Natural killer cell (primary cell): ENCODE results near the gene MAN2C1. TPM values are rescaled to one million over a fixed set of nuclear protein-coding genes. Genes with fewer than 3 reads are reported as not detected.

ENCODE experiments used
- ATAC-seq, 3 donors: fragments of 150-1000 bp in 2 of 3; fragments of 200-7000 bp in 1 of 3; cut with Tn5 transposase; 1 replicate in 1 of 3; 2 replicates in 2 of 3; pipeline ENCODE4 v1.10.0; 2021; ENCODE audit warnings: mild to moderate bottlenecking in 2 of 3, moderate library complexity in 2 of 3
- DNase-seq, 2 donors: peaks; one replicate each; pipeline versions ENCODE4 v3.0.0 to v3.0.0-alpha.2; 2013 to 2021; ENCODE audit warnings: mixed read lengths in 1 of 2
- H3K27ac ChIP-seq: one replicate; pipeline ENCODE4 v1.5.1; 2013; ENCODE audit warnings: mild to moderate bottlenecking, low read length
- H3K27me3 ChIP-seq: one replicate; pipeline ENCODE4 v1.6.1; 2013; ENCODE audit warnings: low read length; ENCODE audit not compliant: control insufficient read depth, insufficient read depth
- H3K36me3 ChIP-seq: one replicate; pipeline ENCODE4 v1.6.1; 2013; ENCODE audit warnings: low read length; ENCODE audit not compliant: control insufficient read depth, insufficient read depth
- H3K4me1 ChIP-seq: one replicate; pipeline ENCODE4 v1.6.1; 2013; ENCODE audit warnings: low read length; ENCODE audit not compliant: control insufficient read depth, insufficient read depth
- H3K4me3 ChIP-seq: one replicate; pipeline ENCODE4 v1.5.1; 2013; ENCODE audit warnings: low read length
- H3K9me3 ChIP-seq: one replicate; pipeline ENCODE4 v1.6.1; 2013; ENCODE audit warnings: low read length; ENCODE audit not compliant: control insufficient read depth, insufficient read depth
- H3K27ac Mint-ChIP-seq, 2 donors: one replicate each; pipeline ENCODE4 v1.8.0; 2022; ENCODE audit warnings: mild to moderate bottlenecking in 2 of 2, mixed read lengths in 2 of 2, moderate library complexity in 1 of 2
- H3K27me3 Mint-ChIP-seq, 2 donors: one replicate each; pipeline ENCODE4 v1.8.0; 2022; ENCODE audit warnings: low read depth in 2 of 2, mixed read lengths in 2 of 2
- H3K36me3 Mint-ChIP-seq: one replicate; pipeline ENCODE4 v1.8.0; 2022; ENCODE audit warnings: mixed read lengths
- H3K4me1 Mint-ChIP-seq, 2 donors: one replicate each; pipeline ENCODE4 v1.8.0; 2022; ENCODE audit warnings: mixed read lengths in 2 of 2
- H3K4me3 Mint-ChIP-seq: one replicate; pipeline ENCODE4 v1.8.0; 2022; ENCODE audit warnings: mild to moderate bottlenecking, moderate library complexity, mixed read lengths
- H3K9me3 Mint-ChIP-seq, 2 donors: one replicate each; pipeline ENCODE4 v1.8.0; 2022; ENCODE audit warnings: mixed read lengths in 2 of 2
- WGBS: methylation state at CpG from one replicate; pipeline ENCODE4 v1.1.7; 2013; ENCODE audit warnings: missing lambda C conversion rate; ENCODE audit not compliant: insufficient coverage; 5-methylcytosine and 5-hydroxymethylcytosine counted together
- intact Hi-C: fragments of 100-400 bp; cut with micrococcal nuclease; formaldehyde crosslinking; loops from one replicate; pipeline ENCODE4 v1.14.2; 2022
- total RNA-seq, 4 donors: library from RNA; stranded (reverse); fragments of 120-200 nt in 1 of 4; gene quantifications; one replicate each; pipeline versions ENCODE4 v1.2.3 to v1.2.4, GENCODE V29; 2013 to 2022
- TF ChIP-seq, protein P1 (sequence below): fragments of 200-600 bp; IDR thresholded peaks from one replicate; pipeline ENCODE4 v1.8.0; 2022; ENCODE audit warnings: antibody characterized with exemption

The MAN2C1 gene
- total RNA-seq, 3 donors from 2014 or later (not counting 1 experiment from before 2014, with no cell fraction given), result 375 to 476 (median 385) TPM

GRCh38 chr15:75369897-75370581 lies 1.6 kb upstream of the MAN2C1 start:
- H3K4me1 Mint-ChIP-seq, result peaks cover 14 to 21% of the 10 kb centered on the region in 2 donors
- H3K9me3 Mint-ChIP-seq, result no peaks in the 10 kb centered on the region
- Histone ChIP-seq H3K27me3 (no peaks in the 10 kb centered on the region), H3K4me3 (no peak overlapping the region), H3K27ac (peak overlapping the region; percentile 25), H3K36me3 (peaks cover 32% of the 10 kb centered on the region), H3K4me1 (peaks cover 16% of the 10 kb centered on the region), H3K9me3 (no peaks in the 10 kb centered on the region)
- TF ChIP-seq, protein P1, sequence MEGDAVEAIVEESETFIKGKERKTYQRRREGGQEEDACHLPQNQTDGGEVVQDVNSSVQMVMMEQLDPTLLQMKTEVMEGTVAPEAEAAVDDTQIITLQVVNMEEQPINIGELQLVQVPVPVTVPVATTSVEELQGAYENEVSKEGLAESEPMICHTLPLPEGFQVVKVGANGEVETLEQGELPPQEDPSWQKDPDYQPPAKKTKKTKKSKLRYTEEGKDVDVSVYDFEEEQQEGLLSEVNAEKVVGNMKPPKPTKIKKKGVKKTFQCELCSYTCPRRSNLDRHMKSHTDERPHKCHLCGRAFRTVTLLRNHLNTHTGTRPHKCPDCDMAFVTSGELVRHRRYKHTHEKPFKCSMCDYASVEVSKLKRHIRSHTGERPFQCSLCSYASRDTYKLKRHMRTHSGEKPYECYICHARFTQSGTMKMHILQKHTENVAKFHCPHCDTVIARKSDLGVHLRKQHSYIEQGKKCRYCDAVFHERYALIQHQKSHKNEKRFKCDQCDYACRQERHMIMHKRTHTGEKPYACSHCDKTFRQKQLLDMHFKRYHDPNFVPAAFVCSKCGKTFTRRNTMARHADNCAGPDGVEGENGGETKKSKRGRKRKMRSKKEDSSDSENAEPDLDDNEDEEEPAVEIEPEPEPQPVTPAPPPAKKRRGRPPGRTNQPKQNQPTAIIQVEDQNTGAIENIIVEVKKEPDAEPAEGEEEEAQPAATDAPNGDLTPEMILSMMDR, result no peak
- intact Hi-C loops, result loop anchor here (2.0 to 10.0 kb wide), 2 partner anchors 35 to 275 kb away; partner anchors contain the start of genes IMP3 and SNX33
- peak overlapping the region; percentile 89 for H3K4me3 Mint-ChIP-seq
- 97% methylated on average over 6 of the region's 7 CpGs for WGBS
- ATAC-seq (no peak), DNase-seq (no peak)
- no peaks in the 10 kb centered on the region for H3K27me3 Mint-ChIP-seq
- peak overlapping the region; percentile 90 to 92 for H3K27ac Mint-ChIP-seq
- peaks cover 10% of the 10 kb centered on the region for H3K36me3 Mint-ChIP-seq

DNA sequence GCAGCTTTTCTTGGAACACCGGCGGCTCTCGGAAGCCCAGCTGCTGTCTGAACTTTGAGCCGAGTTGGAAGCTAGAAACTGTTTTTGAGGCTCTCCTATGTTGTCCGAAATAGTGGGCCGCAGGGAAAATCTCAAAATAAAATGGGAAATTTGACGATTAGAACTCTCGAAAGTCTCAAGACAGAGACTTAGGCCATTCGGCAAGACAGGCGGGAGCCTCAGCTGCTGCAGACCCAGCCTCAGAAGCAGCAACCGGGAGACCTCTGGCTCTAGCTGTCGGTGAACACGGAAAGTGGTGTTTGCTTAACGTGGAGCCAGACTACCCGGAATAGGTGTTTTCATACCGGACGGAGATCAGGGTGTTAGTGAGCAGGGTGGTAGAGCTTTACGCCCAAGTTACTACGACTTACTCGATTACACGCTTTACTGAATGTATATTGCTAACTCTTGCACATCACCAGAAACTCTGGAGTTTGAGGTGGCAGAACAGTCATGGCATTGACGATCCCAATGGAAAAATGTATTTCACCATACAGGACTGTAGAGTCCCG lies 357 bp upstream of the MAN2C1 start:
- ATAC-seq, result peak in 2 of 3 donors; percentile 14 to 18
- H3K27me3 ChIP-seq, result no peaks in the 10 kb centered on the region
- peaks cover 33% of the 10 kb centered on the region for H3K36me3 ChIP-seq
- peak in 1 of 2 donors; percentile 59 for DNase-seq
- peak overlapping the region; percentile 57 for H3K4me3 ChIP-seq
- Mint-ChIP-seq H3K36me3 (no peaks in the 10 kb centered on the region), H3K4me1 (peaks cover 14 to 21% of the 10 kb centered on the region in 2 donors), H3K27ac (peak overlapping the region; percentile 90 to 92), H3K27me3 (no peaks in the 10 kb centered on the region), H3K9me3 (no peaks in the 10 kb centered on the region), H3K4me3 (peak overlapping the region; percentile 89)
- WGBS, result 6% methylated on average over 23 of the region's 23 CpGs
- TF ChIP-seq, protein P1, result no peak
- intact Hi-C loops, result loop anchor here (1.0 to 10.0 kb wide), 3 partner anchors 18 to 276 kb away; partner anchors contain the start of genes IMP3 and SNX33
- H3K4me1 ChIP-seq, result peaks cover 16% of the 10 kb centered on the region
- no peaks in the 10 kb centered on the region for H3K9me3 ChIP-seq
- H3K27ac ChIP-seq, result peak overlapping the region; percentile 93

DNA sequence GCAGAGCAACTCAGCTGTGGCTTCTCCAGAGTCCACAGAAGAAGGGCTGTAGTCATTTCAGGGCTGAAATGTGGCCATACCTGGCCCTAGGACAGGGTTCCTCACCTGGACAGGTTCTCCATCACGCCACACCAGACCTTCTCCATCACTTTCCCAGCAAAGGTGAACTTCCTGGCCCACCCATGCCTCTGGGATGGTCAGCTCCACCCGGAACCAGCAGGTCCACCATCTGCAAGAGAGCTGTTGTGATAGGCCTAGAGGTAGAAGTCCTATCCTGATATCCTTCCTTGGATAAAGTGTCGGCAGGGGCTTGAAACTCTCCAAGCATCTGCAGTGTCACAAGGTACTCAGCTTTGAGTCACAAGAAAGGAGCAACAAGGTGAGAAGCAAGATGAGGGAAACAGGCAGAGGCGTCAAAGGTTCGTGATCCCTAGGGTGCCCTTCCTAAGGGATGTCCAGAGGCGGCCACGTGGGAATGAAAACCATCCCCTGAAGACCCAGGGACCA lies 948 bp downstream of the MAN2C1 start:
- H3K27ac Mint-ChIP-seq, result peak overlapping the region; percentile 90 to 92
- no peaks in the 10 kb centered on the region for H3K27me3 Mint-ChIP-seq
- no peaks in the 10 kb centered on the region for H3K36me3 Mint-ChIP-seq
- H3K4me1 Mint-ChIP-seq, result peaks cover 14 to 21% of the 10 kb centered on the region in 2 donors
- Histone ChIP-seq H3K9me3 (no peaks in the 10 kb centered on the region), H3K4me3 (peak overlapping the region; percentile 57), H3K27ac (peak overlapping the region; percentile 93), H3K36me3 (peaks cover 35% of the 10 kb centered on the region), H3K4me1 (peaks cover 16% of the 10 kb centered on the region), H3K27me3 (no peaks in the 10 kb centered on the region)
- ATAC-seq, result no peak
- H3K9me3 Mint-ChIP-seq, result no peaks in the 10 kb centered on the region
- DNase-seq, result no peak
- WGBS, result 55% methylated on average over 7 of the region's 7 CpGs
- H3K4me3 Mint-ChIP-seq, result peak overlapping the region; percentile 89
- intact Hi-C loops, result loop anchor here (10.0 kb wide), 1 partner anchor 277 kb away; the partner anchor contains the start of genes IMP3 and SNX33
- TF ChIP-seq, protein P1, result peak; percentile 56
